Heart right ventricle (tissue), 16 donors: ENCODE measurements around the gene HMGXB3. TPM values are rescaled to one million over a fixed set of nuclear protein-coding genes. Genes with fewer than 3 reads are reported as not detected.

ENCODE experiments used
- ATAC-seq, 8 donors: fragments of 200-7000 bp; cut with Tn5 transposase; one replicate each; pipeline ENCODE4 v1.9.1; 2020; ENCODE audit warnings: mild to moderate bottlenecking in 8 of 8, moderate library complexity in 8 of 8, moderate number of reproducible peaks in 1 of 8
- DNase-seq, 2 donors: peaks; one replicate each; pipeline ENCODE4 v3.0.0-alpha.2; 2020
- H3K27ac ChIP-seq, 10 donors: fragments of 200-600 bp; sonication (generic) in 2 of 10; one replicate each; pipeline versions ENCODE4 v1.5.0 to v1.8.0; 2020 to 2022; ENCODE audit warnings: mild to moderate bottlenecking in 3 of 10
- H3K27me3 ChIP-seq, 7 donors: fragments of 200-600 bp; one replicate each; pipeline ENCODE4 v1.8.0; 2021 to 2022; ENCODE audit warnings: mild to moderate bottlenecking in 2 of 7
- H3K36me3 ChIP-seq, 9 donors: fragments of 200-600 bp; sonication (generic) in 1 of 9; one replicate each; pipeline versions ENCODE4 v1.5.0 to v1.8.0; 2020 to 2022; ENCODE audit warnings: mild to moderate bottlenecking in 2 of 9
- H3K4me1 ChIP-seq, 9 donors: fragments of 200-600 bp; sonication (generic) in 1 of 9; one replicate each; pipeline versions ENCODE4 v1.5.0 to v1.8.0; 2020 to 2022; ENCODE audit warnings: mild to moderate bottlenecking in 4 of 9
- H3K4me3 ChIP-seq, 10 donors: fragments of 200-600 bp; sonication (generic) in 2 of 10; one replicate each; pipeline versions ENCODE4 v1.5.0 to v1.8.0; 2020 to 2022; ENCODE audit warnings: mild to moderate bottlenecking in 7 of 10, moderate library complexity in 2 of 10
- H3K9me3 ChIP-seq, 11 donors: fragments of 200-600 bp in 10 of 11; sonication (generic) in 2 of 11; one replicate each; pipeline versions ENCODE4 v1.5.0 to v1.8.0; 2013 to 2022; ENCODE audit warnings: mild to moderate bottlenecking in 2 of 11, control low read depth in 1 of 11, moderate library complexity in 1 of 11
- WGBS, 2 donors: extraction: QIAGEN DNeasy Blood & Tissue Kit; methylation state at CpG; one replicate each; pipeline ENCODE4 v1.1.7; 2013; ENCODE audit warnings: inconsistent platforms in 1 of 2; 5-methylcytosine and 5-hydroxymethylcytosine counted together
- intact Hi-C, 10 donors: fragments of 100-400 bp; cut with DNase I; formaldehyde crosslinking; loops; one replicate each; pipeline versions ENCODE4 v1.11.1 to v1.14.2; 2022
- polyA plus RNA-seq, 2 donors: library from polyadenylated mRNA; stranded (reverse); fragments of 200-250 nt; gene quantifications; one replicate each; pipeline ENCODE4 v1.2.3, GENCODE V29; 2013
- total RNA-seq, 10 donors: library from RNA; stranded (reverse); fragmentation: NEBNext Ultra II Directional in 3 of 10; extraction: Animal tissue kit (Norgen Biotek cat#: 25700) in 3 of 10; gene quantifications; one replicate each; pipeline versions ENCODE4 v1.2.1 to v1.2.4, GENCODE V29; 2021 to 2023
- TF ChIP-seq, protein P1 (sequence below), 9 donors: fragments of 200-600 bp; sonication (generic) in 2 of 9; IDR thresholded peaks; one replicate each; pipeline versions ENCODE4 v1.5.0 to v1.8.0; 2021 to 2022; ENCODE audit warnings: antibody characterized with exemption in 9 of 9, mild to moderate bottlenecking in 5 of 9, moderate library complexity in 1 of 9
- donor health status: Arrhythmogenic right ventricular cardiomyopathy.
- donor health status: ischemic (EF 13 %, LVEDD 7.1; RV severe dilation, severe dysfunction).
- donor health status: healthy with polysubstance abuse.
- donor health status: DM: no; HTN: yes; CAD: no.
- donor health status: DM: no; HTN: no; CAD: no.
- donor health status: ischemic (EF 25% LVEDD 6.9; RV normal size, moderate dysfunction).
- donor health status: ischemic (EF 25% LVEDD 5.7; RV mildly dilated, moderate dysfunction).
- donor health status: healthy.
- donor health status: DM: yes; HTN: yes; CAD: no.
- donor health status: Ischemic cardiomyopathy.
- donor health status: ischemic (EF 35%, LVEDD 5.7; RV mildly dilated, moderate dysfunction).
- donor health status: nonischemic (EF 11% LVEDD 7.7; RV severe dilation, severe dysfunction).
- donor health status: DM: yes; HTN: yes; CAD: no.
- donor health status: PGD.
- donor health status: ischemic (EF 29% LVEDD 5.4; RV normal size, mild dysfunction).
- donor health status: nonischemic (EF 23%, LVEDD 6.1; RV moderate dilation, normal function).

HMGXB3 gene
- total and polyA plus RNA-seq, 12 donors = 12.7 to 17.9 (median 14.9) TPM

DNA sequence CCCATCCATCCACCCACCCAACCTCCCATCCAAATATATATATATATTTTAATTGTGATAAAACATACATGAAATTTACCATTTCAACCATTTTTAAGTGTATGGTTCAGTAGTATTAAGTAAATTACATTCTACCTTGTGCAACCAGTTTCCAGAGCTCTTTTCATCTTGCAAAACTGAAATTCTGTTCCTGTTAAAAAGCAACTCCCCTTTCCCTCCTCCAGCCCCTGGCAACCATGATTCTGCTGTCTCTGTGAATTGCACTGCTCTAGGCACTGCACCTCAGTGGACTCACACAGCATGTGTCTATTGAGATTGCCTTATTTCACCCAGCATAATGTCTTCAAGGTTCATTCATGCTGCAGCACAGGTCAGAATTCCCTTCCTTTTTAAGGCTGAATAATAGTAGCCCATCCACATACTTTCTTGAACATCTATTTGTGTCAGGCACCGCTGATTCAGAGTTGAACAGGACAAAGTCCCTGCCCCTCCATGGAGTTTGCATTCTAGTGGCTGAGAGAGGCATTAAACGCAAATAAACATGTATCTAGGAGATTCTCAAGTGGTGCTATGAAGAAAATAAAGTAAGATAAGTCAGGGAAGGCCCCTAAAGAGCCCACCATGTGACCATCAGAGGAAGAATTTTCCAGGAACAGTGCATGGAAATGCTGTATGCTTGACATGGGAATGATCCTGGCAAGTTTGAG lies 61.8 kb downstream of the HMGXB3 start:
- Histone ChIP-seq H3K36me3 (peaks cover 0 to 46% (median 0%) of the 10 kb centered on the region in 9 donors), H3K4me1 (peaks cover 0 to 72% (median 0%) of the 10 kb centered on the region in 9 donors), H3K4me3 (no peak overlapping the region), H3K9me3 (no peaks in the 10 kb centered on the region), H3K27me3 (no peaks in the 10 kb centered on the region), H3K27ac (no peak overlapping the region)
- no peak for DNase-seq
- no peak for ATAC-seq
- TF ChIP-seq, protein P1, sequence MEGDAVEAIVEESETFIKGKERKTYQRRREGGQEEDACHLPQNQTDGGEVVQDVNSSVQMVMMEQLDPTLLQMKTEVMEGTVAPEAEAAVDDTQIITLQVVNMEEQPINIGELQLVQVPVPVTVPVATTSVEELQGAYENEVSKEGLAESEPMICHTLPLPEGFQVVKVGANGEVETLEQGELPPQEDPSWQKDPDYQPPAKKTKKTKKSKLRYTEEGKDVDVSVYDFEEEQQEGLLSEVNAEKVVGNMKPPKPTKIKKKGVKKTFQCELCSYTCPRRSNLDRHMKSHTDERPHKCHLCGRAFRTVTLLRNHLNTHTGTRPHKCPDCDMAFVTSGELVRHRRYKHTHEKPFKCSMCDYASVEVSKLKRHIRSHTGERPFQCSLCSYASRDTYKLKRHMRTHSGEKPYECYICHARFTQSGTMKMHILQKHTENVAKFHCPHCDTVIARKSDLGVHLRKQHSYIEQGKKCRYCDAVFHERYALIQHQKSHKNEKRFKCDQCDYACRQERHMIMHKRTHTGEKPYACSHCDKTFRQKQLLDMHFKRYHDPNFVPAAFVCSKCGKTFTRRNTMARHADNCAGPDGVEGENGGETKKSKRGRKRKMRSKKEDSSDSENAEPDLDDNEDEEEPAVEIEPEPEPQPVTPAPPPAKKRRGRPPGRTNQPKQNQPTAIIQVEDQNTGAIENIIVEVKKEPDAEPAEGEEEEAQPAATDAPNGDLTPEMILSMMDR (IDR thresholded peaks at IDR 0.05) = no peak
- intact Hi-C loops = no loop called here
- 77 to 89% methylated on average over 2 of the region's 2 CpGs for WGBS, 2 donors

DNA sequence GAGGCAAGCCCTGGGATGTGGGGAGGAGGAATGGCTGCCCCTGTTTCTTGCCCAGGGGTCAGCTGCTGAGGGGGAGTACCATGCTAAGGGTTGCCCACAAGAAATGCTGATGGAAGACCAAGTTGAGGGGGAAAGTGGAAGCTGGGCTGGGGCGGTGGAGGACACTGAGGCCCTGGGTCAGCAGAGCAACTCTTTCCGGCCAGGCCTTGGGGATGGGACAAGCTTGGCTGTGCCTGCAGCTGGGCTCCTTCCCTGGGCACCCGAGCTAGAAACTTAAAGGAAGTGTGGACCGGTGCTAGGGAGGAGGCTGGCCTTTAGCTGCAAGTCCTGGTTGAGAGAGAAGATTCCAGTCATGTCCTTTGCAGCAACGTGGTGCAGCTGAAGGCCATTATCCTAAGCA lies 63.1 kb downstream of the HMGXB3 start:
- 84 to 89% methylated on average over 5 of the region's 5 CpGs for WGBS, 2 donors
- ATAC-seq (peak in 1 of 8 donors; percentile 20), DNase-seq (no peak)
- TF ChIP-seq, protein P1 (IDR thresholded peaks at IDR 0.05) = no peak
- H3K4me1 ChIP-seq = peaks cover 0 to 73% (median 0%) of the 10 kb centered on the region in 9 donors
- H3K4me3 ChIP-seq = no peak overlapping the region
- peak overlapping the region in 1 of 10 donors; percentile 79 for H3K27ac ChIP-seq
- intact Hi-C loops = no loop called here
- H3K36me3 ChIP-seq = peaks cover 0 to 46% (median 0%) of the 10 kb centered on the region in 9 donors
- H3K9me3 ChIP-seq = no peaks in the 10 kb centered on the region
- no peaks in the 10 kb centered on the region for H3K27me3 ChIP-seq

DNA sequence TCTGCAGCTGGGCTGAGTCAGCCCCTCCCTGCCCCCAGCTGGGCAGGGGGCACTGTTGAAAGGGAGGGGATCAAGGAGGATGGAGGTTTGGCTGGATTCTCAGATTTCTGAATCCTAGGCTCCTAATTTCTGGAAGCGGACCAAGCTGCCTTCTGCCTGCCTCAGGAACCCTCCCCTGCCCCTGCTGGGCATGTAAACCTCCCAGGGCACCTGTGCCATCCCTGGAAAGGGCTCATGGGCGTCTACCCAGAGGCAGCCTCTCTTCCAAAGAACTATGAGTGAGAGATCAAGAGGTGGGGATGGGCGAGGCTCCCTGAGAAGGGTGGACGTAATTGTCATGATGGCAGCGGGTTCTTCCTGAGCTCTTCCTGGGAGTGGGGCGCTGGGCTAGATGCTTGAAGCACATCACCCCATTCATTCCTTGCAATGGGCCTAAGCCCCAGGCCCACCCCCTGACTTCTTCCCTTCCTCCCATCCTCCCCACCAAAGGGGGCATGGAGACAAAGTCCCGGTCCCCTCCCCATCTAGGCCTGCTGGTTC lies 64.2 kb downstream of the HMGXB3 start:
- peak in 3 of 8 donors; percentile 26 to 43 (median 41) for ATAC-seq
- H3K9me3 ChIP-seq = no peaks in the 10 kb centered on the region

DNA sequence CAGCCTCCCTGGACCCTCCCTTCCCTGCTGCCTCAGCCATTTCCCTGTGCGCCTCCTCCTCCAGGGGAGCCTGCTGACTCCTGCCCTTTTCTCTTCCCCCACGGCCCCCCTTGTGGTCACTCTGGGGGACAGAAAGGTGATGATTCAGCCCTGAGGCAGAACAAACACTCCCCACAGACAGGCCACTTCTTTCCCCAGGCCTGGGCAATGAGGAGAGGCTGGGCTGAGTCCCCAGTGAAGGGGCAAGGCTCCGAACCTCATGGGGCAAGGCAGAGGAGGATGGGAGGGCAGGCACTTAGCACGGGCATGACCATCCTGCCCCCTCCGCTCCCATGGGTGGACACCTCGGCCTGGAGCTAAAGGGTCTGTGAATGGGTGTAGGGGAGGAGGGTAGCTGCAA lies 64.8 kb downstream of the HMGXB3 start:
- H3K27ac ChIP-seq = peak overlapping the region in 7 of 10 donors; percentile 10 to 79 (median 23)
- peak; percentile 31 to 41 for DNase-seq
- 71 to 74% methylated on average over 6 of the region's 6 CpGs for WGBS, 2 donors

More for the DNA sequence above, 64.2 kb downstream of the HMGXB3 start:
- H3K4me3 ChIP-seq = no peak overlapping the region
- H3K27ac ChIP-seq = peak overlapping the region in 5 of 10 donors; percentile 14 to 79 (median 21)
- peaks cover 0 to 71% (median 0%) of the 10 kb centered on the region in 9 donors for H3K4me1 ChIP-seq
- TF ChIP-seq, protein P1 (IDR thresholded peaks at IDR 0.05) = no peak
- peaks cover 0 to 56% (median 0%) of the 10 kb centered on the region in 9 donors for H3K36me3 ChIP-seq
- H3K27me3 ChIP-seq = no peaks in the 10 kb centered on the region
- WGBS, 2 donors = 89% methylated on average over 7 of the region's 7 CpGs
- intact Hi-C loops = no loop called here
- no peak for DNase-seq

More for the DNA sequence above, 64.8 kb downstream of the HMGXB3 start:
- Histone ChIP-seq H3K4me3 (no peak overlapping the region), H3K4me1 (peaks cover 0 to 74% (median 0%) of the 10 kb centered on the region in 9 donors), H3K36me3 (peaks cover 0 to 60% (median 0%) of the 10 kb centered on the region in 9 donors), H3K9me3 (no peaks in the 10 kb centered on the region), H3K27me3 (no peaks in the 10 kb centered on the region)
- intact Hi-C loops = no loop called here
- TF ChIP-seq, protein P1 (IDR thresholded peaks at IDR 0.05) = no peak
- peak; percentile 48 to 74 (median 54) for ATAC-seq
